SK-MEL-5 (cell line): ENCODE data around the gene DNAH8. TPM values are rescaled to one million over a fixed set of nuclear protein-coding genes. Genes with fewer than 3 reads are reported as not detected.

Source experiments
- DNase-seq: peaks from one replicate; pipeline ENCODE4 v3.0.0-alpha.2; 2016; ENCODE audit warnings: low read depth, low spot score
- in situ Hi-C: cut with HindIII; loops from 2 replicates; pipeline ENCODE4 v1.10.0; 2016; ENCODE audit warnings: low sequenced_read_pairs, high pct_unique_total_duplicates, low pct_unique_long_range_greater_than_20kb
- total RNA-seq: library from RNA; depleted of rRNA; stranded (reverse); fragments of >200 nt; shearing (Covaris generic); gene quantifications from 2 replicates; pipeline ENCODE4 v1.2.3, GENCODE V29; 2014

Gene DNAH8
- total RNA-seq, 1 experiment from 2014 or later: under 0.01 TPM

DNA sequence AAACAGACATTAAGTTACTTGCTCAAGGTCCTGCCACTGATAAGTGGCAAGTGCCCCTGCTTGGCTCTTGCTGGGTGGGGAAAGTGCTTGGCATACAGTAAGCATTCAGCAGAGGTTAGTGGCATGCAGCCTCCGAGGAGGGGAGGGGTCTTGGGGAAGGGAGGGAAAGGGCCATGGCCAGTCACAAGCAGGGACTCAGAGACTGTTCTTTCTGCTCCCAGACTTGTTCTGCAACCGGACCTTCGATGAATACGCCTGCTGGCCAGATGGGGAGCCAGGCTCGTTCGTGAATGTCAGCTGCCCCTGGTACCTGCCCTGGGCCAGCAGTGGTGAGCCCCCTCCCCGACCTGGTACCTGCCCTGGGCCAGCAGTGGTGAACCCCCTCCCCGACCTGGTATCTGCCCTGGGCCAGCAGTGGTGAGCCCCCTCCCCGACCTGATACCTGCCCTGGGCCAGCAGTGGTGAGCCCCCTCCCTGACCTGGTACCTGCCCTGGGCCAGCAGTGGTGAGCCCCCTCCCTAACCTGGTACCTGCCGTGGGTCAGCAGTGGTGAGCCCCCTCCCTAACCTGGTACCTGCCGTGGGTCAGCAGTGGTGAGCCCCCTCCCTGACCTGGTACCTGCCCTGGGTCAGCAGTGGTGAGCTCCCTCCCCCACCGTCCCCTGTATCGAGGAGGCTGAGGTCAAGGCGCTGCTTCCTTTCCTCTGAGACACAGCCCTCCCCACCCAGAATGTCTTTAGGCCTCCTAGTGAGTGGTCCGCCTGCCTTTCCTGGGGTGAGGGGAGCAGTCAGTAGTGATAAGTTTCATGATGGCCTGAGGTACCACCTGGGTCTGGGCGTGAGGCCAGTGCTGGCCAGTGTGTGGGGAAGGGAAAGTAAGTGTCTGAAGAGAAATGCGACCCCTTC is 342.4 kb downstream of the DNAH8 start:
- DNase-seq: no peak
- in situ Hi-C loops: no loop called here

DNA sequence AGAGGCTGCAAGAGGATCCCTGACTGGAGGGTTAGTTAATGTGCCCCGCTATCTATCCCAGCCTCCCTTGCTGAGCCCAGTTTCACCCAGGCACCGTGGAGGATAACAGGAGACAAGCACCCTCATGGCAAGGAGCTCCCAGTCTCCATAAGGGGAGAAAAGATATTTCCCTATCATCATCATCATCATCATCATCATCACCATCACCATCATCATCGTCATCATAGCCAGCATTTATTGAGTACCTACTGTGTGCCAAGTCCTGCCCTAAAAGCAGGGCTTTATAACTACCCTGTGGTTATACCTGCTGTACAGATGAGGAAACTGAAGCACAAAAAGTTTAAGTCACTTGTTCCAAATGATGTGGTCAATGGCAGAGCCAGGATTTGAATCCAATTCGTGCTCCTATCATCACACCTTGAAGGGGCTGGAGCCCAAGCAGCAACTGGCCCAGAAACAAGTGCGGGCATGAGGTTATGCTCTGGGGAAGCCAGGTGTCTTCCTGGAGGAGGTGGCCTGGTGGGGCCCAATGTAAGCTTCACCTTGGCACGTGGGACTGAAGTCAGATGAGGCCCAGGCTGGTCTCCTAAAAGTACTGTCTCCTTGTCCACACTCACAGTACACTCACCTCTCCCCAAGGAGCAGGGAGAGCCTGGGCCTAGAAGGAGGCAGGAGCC is 343.5 kb downstream of the DNAH8 start:
- in situ Hi-C loops: no loop called here

DNA sequence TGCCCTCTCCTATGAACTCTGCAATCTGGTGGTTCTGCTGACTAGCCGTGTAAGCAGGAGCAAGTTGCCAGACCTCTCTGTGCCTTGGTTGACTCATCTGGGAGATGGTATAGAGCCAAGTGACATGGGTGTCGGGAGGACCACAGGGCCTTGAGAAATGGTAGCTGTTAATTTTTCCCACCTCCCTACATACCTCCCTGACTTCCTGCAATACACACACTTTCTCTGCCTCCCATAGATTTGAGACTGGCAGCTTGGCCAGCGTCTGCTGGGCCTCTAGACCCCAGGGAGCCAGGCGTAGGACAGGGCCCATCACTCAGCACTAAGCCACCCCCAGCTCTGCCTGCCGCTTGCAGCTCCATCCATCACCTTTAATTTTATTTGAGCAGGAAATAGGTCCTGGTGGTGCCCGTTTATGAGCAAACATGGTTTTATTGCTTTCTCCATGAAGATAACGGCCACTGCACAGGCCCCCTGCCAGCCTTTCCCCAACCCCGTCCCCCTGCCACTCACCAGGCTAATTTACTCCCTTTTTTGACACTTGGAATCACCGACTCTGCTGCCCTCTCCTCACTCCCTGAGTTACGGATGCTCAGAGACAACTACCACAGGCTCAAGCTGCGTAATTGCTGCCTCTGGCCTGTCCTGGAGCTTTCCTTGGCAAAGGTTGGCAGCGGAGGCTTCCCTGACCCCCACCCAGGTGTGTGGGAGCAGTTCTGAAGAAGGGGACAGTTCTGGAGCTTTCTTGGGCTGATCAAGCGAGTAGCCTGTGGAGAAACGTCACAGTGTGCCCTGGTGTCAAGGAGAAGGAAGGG is 344.6 kb downstream of the DNAH8 start:
- in situ Hi-C loops: no loop called here
- DNase-seq: no peak

More for the DNA sequence above, 343.5 kb downstream of the DNAH8 start:
- no peak for DNase-seq

DNA sequence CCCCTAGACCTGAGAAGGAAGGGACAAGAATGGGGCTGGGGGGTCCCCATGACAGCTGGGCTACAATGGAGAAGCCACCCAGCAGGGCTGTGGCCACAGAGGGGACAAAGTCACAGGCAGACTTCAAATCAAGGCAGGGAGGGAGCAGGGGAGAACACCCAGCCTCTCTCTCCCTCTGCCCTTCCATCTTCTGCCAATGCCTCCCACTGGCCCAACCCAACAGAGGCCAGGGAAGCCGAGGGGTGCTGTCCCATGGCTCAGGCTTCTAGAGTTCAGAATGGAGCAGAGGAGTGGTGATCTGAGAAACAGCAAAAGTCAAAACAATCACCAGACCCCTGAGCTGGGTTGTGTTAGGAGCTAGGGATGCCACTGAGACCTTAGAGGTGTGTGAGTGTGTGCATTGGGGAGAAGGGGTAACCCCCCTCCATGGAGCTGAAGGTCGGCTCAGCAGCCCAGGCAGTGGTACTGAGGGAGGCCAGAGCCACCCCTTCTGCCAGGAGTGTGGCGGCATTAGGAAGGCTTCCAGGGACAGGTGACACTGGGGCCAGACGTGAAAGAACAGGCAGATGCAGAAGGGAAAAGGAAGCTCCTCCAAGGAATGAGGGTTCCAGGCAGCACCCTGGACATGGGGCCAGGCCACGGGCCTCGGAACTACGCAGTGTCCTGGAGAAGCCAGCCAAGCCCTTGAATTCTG is 345.5 kb downstream of the DNAH8 start:
- no peak for DNase-seq
- in situ Hi-C loops: no loop called here

DNA sequence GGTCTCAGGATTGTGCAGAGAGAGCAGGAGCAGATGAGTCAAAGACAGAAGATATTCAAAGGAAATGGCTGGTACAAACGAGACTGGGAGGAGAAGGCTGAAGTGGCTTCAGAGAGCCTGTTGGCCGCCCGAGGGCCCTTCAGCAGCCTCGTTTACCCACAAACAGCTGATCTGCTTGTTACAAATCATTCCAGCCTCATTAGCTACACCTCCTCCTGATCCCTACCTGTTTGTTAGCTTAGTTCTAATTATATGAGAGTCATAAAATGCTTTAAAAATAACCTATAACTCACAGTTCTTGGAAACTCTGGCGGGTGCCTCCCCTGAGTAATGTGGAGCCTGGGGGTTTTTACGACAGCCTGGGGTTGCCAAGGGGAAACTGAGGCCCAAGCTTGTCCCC is 346.1 kb downstream of the DNAH8 start:
- in situ Hi-C loops: no loop called here

DNA sequence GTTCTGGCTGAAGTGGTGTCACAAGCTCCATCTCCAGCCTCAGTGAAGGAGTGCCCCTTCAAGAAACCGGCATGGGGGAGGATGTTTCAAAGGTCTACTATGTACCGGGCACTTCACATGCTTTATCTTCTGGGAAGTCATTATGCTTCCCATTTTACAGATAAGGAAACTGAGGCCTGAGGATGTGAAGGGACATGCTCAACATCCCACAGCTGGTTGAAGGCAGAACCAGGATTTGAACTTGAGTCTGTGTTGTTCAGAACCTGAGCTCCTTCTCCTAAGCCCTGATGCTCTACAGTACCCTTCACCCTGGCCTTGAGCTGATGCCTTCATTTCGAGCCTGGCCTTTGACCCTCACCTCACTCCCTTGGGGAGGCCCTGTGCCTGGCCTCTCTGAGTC is 346.5 kb downstream of the DNAH8 start:
- in situ Hi-C loops: no loop called here
- no peak for DNase-seq

More for the DNA sequence above, 346.1 kb downstream of the DNAH8 start:
- DNase-seq: no peak

DNA sequence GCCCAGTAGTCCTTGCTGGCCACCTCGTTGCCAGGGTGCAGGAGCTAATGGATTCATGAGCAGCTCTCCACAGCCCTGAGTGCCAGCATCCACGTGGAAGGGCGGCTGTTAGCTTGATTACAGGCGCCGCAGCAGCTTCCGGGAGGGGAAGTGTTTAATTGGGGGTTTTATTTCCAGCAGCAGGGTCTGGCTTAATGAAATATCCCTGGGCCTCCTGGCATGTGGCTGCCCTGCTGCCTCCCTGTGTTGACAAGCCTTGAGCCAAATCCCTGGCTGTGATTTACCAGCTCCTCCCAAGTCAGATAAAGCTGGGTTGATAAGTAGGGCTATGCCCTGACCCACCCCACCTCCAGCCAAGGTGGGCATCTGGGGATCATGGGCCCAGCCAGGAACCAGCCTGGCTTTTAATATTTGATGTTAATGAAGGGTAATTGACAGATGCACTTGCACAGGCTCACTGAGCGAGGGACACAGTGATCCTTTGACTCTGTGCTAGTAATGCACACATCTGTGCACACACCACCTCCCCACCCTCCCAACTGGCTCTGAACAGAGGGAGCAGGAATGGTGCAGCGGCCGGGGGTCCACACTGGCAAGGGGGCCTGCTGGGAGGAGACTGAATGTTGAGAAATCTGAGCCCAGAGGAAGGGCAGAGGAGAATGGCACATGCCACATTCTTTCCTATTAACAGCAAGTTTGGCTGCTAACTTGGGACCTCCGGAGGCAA is 347.1 kb downstream of the DNAH8 start:
- in situ Hi-C loops: no loop called here
- DNase-seq: no peak

DNA sequence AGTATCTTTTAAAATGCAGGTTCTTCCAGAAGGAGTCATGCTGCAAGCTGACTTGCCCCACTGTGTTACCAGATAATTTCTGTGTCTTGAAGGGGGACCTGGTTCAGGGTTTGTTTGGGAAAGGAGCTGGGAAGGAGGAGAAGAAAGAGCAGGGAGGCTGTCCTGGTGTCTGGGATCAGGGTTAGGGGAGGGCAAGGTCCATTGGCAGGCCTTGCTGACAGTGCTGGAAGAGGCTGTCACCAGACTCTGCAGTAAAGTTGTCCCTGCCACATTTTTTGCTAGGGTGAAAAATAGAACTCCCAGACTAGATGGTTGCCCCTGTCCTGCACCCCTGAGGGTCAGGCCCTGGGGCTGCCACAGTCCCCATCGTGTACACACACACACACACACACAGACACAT is 348.4 kb downstream of the DNAH8 start:
- no peak for DNase-seq
- in situ Hi-C loops: no loop called here

DNA sequence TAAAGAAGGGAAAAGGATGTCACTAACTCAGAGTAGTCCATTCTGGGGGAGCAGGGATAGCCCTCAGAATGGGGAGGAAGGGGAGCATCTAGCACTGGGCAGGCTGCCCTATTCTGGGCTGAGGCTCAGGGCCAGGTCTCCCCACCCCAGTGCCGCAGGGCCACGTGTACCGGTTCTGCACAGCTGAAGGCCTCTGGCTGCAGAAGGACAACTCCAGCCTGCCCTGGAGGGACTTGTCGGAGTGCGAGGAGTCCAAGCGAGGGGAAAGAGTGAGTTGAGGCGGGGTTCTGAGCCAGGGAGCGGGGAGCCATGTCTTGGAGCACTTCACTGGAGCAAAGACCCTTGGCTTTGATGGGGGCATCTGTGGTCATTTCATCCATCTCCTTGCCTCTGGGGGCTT is 350.4 kb downstream of the DNAH8 start:
- no peak for DNase-seq
- in situ Hi-C loops: no loop called here

DNA sequence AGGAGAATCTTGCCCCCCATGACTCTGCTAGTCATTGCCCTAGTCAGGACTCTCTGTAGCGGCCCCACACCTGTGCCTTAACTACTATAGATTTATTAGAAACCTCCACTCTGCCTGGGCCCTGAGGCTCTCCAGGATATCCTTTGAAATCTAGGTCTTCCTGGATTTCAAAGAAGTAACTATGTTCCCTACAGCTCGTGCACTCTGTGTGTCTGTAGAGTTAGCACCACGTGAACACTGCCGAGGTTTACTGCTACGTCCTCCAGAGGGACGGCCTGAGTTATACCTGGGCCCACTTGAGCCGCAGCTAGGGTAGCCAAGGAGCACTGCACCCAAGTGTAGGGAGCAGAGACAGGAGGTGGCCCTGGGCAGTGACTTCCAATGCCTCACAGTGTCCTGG is 353.3 kb downstream of the DNAH8 start:
- no peak for DNase-seq
- in situ Hi-C loops: no loop called here

DNA sequence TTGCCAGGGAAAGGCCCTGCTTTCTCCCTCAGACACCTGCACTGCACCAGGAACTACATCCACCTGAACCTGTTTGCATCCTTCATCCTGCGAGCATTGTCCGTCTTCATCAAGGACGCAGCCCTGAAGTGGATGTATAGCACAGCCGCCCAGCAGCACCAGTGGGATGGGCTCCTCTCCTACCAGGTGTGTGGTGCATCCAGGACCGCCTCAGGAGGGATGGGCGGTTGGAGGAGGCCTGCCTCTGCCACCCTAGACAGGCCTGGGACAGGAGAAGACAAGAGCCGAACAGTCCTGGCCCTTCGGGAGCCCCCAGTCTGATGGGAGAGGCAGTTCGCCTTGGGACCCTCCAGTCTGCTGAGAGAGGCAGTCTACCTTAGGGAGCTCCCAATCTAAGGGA is 357.7 kb downstream of the DNAH8 start:
- in situ Hi-C loops: no loop called here
- no peak for DNase-seq

DNA sequence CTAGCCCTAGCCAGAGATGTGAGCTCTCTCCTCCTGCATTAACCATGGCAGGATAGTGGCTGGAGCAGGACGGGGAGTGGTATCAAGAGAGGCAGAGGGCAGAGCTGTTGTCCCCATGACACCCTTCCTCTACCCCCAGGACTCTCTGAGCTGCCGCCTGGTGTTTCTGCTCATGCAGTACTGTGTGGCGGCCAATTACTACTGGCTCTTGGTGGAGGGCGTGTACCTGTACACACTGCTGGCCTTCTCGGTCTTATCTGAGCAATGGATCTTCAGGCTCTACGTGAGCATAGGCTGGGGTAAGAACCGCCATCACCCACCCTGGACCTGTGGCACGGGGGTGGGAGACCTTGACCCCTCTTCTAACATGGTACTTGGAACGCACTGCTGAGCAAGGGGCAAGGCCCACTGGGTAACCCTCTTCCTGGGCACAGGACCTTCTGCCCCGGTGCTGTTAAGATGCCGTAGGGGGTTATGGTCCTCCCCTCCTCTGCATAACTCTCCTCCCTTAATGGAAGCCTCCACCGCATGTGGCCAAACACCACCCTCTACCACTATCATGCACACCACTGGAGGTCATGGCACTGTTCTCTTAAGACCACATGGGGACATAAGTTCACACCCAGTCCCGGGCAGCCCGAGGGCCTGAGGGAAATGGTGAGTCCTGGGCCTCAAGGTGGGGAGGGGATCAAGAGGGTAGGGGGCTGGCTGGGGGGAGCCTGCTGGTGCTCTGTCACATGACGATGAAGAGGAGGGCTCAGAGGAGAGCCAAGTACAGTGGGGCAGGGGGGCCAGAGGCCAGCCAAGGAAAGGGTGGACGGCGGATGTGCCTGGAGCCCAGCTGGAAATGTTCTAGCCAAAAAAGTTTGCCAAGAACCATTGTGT is 358.6 kb downstream of the DNAH8 start:
- no peak for DNase-seq
- in situ Hi-C loops: no loop called here

DNA sequence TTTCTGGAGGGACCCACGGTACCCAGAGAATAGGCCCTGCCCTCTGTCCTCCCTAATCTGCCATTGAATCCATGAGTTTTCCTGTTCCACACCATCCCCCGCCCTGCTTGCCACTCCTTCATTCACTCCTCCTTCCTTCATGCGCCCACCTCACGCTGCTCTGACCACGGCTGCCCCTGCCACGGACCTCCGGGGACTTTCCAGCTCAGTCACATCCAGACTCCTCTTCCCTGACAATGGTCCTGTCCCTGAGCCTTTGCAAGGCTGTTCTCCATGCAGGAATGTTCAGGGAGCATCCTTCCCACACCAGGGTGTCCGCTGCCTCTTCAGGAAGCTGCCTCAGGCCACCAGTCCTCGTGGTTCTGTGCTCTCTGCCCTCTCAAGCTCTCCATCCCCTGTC is 359.4 kb downstream of the DNAH8 start:
- no peak for DNase-seq
- in situ Hi-C loops: no loop called here

DNA sequence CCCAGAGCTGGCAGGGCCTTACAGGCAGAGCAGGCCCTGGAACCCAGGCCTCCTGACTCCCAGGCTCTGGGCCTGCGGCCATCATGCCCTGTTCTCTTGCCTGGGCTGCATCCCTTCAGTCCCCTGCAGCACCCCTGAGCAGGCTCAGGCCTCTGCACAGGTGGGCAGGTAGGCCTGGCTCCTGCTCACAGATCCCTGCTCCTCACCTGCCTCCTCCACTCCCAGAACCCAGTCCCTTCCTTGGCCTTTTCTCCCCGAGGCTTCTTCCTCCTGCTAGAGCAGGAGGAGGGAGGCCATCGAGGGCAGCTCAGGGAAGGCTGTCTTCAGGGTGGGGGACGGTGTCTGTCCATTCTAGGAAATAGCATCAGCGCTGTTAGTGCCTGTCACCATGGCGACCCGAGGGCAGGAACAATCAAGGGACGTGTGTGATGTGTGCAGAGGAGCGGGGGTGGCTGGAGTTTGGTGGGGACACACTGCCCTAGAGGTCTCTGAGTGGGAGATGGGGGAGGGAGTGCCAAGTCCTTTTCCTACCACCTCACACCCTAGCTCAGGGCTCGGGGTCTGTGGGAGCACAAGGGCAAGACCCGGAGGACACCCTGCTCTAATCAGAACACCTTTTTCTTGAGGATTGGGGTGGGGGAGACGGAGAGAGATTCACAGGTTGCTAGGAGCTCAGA is 360.0 kb downstream of the DNAH8 start:
- in situ Hi-C loops: no loop called here
- no peak for DNase-seq

DNA sequence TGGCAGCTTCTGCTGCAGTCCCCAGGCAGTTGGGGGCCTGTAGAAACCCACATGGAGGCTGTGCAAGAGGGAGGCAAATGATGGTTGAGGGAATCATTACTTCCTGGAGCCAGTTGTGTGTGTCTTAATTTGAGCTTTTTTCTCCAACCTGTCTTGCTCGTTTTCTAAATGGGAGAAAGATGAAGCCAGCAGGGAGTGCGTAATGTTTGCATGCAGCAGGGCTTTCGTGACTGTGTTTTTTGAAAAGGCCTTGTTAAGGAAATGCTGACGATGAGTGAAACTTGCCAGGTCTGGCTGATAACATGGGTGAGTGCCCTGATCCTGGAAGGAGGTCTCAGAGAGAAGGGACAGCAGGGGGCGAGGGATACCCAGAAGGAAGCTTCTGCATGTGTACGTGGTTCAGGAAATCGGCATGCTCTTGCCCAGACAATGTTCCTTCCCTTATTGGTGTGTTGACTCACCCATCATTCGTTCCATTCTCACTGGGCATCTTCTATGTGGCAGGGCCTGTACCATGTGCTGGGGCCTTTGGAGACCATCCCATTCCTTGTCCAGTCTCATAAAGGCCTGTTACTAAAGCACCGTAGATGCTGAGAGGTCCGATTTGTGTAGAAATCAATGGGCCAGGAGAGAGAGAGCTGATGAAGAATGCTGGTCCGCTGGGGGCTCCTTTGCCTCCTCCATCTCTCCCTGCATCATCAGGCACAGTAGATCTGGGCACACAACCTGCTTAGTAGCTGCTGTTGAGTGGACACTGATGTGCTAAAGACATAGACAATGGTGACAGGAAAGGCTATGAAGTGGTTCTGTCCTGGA is 360.9 kb downstream of the DNAH8 start:
- no peak for DNase-seq
- in situ Hi-C loops: no loop called here
